Upper lobe of left lung (tissue), 4 donors: ENCODE data around the gene PRR20G.

ENCODE experiments used
- CTCF ChIP-seq, 6 experiments: fragments of 450-650 bp in 4 of 6; fragments of 200-600 bp in 2 of 6; sonication (generic) in 2 of 6; IDR thresholded peaks; one replicate each; pipeline ENCODE4 v1.5.1; 2016 to 2019; ENCODE audit warnings: antibody characterized with exemption in 6 of 6
- EP300 ChIP-seq, 4 donors: sonication (generic); formaldehyde crosslinking; IDR thresholded peaks; one replicate each; pipeline ENCODE4 v1.5.1; 2017; ENCODE audit warnings: antibody characterized with exemption in 4 of 4, control low read depth in 2 of 4
- POLR2A ChIP-seq, 4 donors: fragments of 450-650 bp; IDR thresholded peaks; one replicate each; pipeline ENCODE4 v1.5.1; 2016 to 2017; ENCODE audit warnings: antibody characterized with exemption in 4 of 4, mild to moderate bottlenecking in 2 of 4

GRCh38 chr3:127330385-127330784 is 42.5 kb upstream of the PRR20G start:
- TF ChIP-seq CTCF (IDR thresholded peaks at IDR 0.05) (no peak), EP300 (IDR thresholded peaks at IDR 0.05) (no peak), POLR2A (IDR thresholded peaks at IDR 0.05) (no peak)
